IPS-NIHi11 (cell line): Measurements from ENCODE around the gene APPBP2.
"Not testable (repeated sequence)": the region's sequence is repeated elsewhere in the genome, so short reads cannot be mapped to it uniquely, and the experiment has no call there.

ENCODE experiments used
- DNase-seq: peaks from one replicate; pipeline ENCODE4 v3.0.0; 2012; ENCODE audit warnings: mixed read lengths, low spot score

The APPBP2 gene

DNA sequence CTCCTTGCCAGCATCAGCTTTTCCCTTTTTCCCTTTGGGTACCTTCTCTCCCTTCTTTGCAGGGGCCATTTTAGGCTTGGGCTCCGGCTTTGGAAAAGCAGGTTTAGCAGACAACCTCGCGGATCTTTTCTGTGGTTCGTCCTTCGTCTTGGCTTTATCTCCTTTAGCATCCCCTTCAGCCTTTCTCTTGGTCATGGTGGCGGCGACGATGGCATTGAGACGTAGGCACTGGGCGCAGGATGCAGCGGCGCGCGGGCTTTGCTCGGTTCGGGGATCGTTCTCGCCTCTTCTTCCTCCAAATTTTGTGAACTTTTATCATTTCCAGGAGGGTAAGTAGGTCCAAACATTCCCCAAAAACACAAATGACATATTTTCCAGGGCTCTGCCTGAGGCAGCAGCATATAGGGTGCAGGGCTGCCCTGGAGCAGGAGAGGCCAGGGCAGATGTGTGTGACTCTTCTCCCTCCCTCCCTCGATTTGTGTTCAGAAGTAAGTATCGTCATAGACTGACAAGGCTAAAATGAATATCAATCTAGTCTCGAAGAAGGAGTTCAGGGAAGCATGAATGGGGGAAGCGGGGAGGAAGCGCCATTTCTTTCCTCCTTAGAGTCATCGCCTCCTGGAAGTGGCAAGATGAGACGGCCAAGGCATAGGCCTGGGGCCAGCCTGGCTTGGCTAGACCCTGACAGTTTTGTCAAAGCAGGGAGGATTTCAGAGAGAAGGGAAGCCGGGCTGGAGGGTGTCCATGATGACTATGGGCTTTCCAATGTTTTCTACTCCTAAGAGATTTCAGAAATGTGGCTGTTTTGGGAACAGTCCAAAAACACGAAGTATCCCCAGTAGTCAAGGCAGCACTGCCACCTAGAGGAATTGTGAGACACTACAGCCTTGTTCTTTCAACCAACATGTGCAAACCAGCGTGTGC lies 90.5 kb downstream of the APPBP2 start:
- DNase-seq, result peak; percentile 81

GRCh38 chr17:60433021-60433997 lies 92.7 kb downstream of the APPBP2 start:
- not testable (repeated sequence) for DNase-seq

GRCh38 chr17:60430561-60430960 lies 95.5 kb downstream of the APPBP2 start:
- not testable (repeated sequence) for DNase-seq

- DNase-seq, result not testable (repeated sequence)
Measured at GRCh38 chr17:60428491-60428890, 97.6 kb downstream of the APPBP2 start.

DNA sequence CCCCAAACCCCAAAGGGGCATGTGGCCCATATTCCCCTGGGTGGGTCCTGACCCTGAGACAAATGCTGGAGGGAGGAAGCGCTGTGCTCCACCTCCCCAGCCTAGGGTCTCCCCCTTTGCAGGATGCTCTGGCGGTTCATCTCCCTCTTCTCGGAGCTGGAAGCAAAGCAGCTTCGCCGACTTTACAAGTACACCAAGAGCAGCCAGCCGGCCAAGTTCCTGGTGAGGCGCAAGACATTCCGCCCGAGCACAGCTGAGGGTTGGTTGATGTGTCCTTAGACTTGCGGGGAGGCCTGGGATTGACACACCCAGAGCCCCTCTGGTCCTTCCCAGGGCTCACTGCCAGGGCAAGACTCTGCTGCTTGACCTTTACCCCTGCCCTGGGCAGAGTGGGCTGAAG lies 99.4 kb downstream of the APPBP2 start:
- no peak for DNase-seq

DNA sequence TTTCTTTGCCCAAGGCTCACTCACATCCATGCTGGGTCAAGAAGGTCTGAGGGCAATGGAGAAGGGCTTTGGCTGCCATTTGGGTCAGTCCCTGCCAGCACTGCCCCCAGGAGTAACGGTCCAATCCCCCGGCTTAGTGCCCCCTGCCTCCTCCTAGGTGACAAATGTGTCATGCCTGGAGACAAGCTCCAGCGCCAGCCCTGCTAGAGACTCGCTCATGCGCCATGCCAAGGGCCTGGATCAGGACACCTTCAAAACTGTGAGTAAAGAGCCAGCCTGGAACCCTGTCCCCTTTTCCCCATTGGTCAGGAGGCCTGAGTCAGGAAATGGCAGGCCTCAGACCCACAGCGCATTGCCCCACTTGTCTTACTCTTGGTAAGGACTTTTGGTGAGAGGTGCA lies 100.4 kb downstream of the APPBP2 start:
- no peak for DNase-seq

DNA sequence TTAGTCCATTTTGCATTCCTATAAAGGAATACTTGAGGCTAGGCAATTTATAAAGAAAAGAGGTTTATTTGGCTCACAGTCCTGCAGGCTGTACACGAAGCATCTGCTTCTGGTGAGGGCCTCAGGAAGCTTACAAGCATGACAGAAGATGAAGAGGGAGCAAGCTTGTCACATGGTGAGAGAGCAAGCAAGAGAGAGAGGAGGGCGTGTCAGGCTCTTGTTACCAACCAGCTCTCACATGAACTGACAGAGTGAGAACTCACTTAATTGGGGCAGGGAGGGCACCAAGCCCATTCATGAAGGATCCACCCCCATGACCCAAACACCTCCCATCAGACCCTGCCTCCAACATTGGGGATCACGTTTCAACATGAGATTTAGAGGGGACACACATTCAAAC lies 102.2 kb downstream of the APPBP2 start:
- DNase-seq, result no peak

- DNase-seq, result peak; percentile 36
Measured at GRCh38 chr17:60422162-60422665, 103.8 kb downstream of the APPBP2 start, which contains the start of gene CHCT1. Gene CHCT1, plus strand, starts transcription at chr17:60422489. Its CDS starts 104 bp downstream, at chr17:60422593.

GRCh38 chr17:60421273-60422161 lies 104.5 kb downstream of the APPBP2 start:
- DNase-seq, result peak; percentile 92

- DNase-seq, result not testable (repeated sequence)
Measured at GRCh38 chr17:60419875-60420274, 106.2 kb downstream of the APPBP2 start.

- not testable (repeated sequence) for DNase-seq
Measured at GRCh38 chr17:60419003-60419402, 107.0 kb downstream of the APPBP2 start.

GRCh38 chr17:60416368-60416925 lies 109.6 kb downstream of the APPBP2 start:
- no peak for DNase-seq

DNA sequence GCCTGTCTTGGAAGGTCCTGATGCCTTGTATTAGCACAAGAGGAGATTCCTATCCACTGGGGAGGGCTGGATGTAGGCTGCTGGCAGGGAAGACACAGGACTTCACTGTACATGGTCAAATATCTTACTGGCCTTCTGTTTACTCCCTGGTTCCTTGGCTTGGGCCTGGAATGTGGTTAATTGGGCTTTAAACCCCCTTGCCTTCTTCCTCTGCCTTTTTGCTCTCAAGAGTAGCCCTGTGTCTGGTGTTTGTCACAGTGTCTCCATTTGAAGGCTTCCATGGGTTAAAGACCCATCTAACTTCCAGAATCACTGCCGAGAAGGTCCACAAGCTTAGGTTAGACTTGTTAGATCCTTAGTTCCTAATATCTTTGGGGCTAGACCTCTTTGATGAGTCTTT lies 110.9 kb downstream of the APPBP2 start:
- DNase-seq, result no peak

DNA sequence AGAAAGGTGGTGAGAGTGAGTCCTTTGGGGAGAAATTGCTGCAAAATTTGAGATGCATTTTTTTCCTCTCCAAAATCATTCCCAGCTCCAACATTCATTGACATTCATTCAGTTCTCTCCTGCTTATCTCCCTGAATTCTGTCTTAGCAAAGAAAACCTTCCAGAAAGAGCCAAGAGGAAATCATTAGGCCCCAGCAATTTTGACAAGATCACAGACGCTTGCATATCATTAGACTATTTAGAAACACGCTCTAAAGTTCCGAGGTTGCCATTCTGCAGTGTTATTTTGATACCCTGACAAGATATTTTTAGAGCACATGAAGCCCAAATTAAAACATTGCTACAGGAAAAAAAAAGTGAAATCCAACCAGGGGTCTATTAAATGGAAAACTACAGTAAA lies 113.3 kb downstream of the APPBP2 start:
- DNase-seq, result no peak

DNA sequence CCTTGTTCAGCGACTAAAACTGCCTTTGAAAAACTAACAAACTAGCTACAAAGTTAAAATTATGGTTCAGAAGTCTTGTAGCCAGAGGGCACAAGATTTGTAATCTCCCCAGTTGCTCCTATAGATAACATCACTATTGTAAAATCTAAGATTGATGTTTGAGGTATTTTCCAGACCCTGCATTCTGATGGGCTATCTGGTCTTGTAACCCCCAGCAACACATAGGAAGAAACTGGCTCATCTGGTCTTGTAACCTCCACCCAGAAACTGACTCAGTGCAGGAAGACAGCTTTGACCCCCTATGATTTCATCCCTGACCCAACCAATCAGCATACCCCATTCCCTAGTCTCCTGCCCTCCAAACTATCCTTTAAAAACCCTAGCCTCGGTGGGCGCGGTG lies 116.0 kb downstream of the APPBP2 start:
- no peak for DNase-seq

- no peak for DNase-seq
Measured at GRCh38 chr17:60406887-60407286, 119.2 kb downstream of the APPBP2 start.

DNA sequence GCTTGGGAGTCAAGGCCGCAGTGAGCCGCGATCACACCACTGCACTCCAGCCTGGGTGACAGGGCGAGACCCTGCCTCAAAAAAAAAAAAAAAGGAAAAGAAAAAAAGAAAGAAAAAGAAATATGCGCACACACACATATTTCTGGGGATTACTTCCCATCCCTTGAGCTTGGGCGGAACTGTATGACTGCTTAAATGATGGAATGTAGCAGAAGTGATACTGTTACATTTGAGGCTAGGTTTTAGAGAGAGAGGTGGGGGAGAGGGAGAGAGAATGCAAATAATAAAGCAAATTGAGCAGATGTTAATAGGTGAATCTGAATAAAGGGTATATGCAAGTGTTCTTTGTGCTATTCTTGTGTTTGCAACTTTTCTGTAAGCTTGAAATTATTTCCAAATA lies 122.1 kb downstream of the APPBP2 start:
- no peak for DNase-seq

DNA sequence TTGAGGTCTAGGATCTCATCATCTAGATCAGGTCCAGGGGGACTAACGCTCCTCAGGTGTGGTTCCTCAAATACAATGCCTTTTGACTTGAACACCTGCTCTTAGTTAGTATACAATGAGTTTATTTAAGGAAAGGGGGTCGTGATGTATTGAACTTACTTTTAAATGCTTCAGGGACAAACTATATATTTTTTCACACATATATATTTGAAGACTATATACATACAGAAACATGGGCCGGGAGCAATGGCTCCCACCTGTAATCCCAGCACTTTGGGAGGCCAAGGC lies 122.6 kb downstream of the APPBP2 start:
- DNase-seq, result no peak

GRCh38 chr17:60401819-60402218 lies 124.2 kb downstream of the APPBP2 start:
- DNase-seq, result no peak

GRCh38 chr17:60398227-60398959 lies 127.6 kb downstream of the APPBP2 start:
- no peak for DNase-seq
